NCI-H446 (cell line): ENCODE data around the gene NINJ1.
"Not testable (repeated sequence)": the region's sequence is repeated elsewhere in the genome, so short reads cannot be mapped to it uniquely, and the experiment has no call there.

Source experiments
- DNase-seq, 2 experiments: peaks; one replicate each; lab custom pipeline; 2025; lab: John Stamatoyannopoulos, UW

NINJ1 gene

GRCh38 chr9:93159601-93160471 is 25.8 kb upstream of the NINJ1 start:
- DNase-seq, result peak in 1 of 2 experiments; percentile 61

- DNase-seq, result no peak
Observed at GRCh38 chr9:93156475-93157008, 22.5 kb upstream of the NINJ1 start.

- peak; percentile 51 to 79 for DNase-seq
Observed at GRCh38 chr9:93155716-93156474, 21.8 kb upstream of the NINJ1 start.

- DNase-seq, result peak in 1 of 2 experiments; percentile 38
Observed at GRCh38 chr9:93154293-93154903, 20.3 kb upstream of the NINJ1 start.

- no peak for DNase-seq
Observed at GRCh38 chr9:93151097-93151784, 17.2 kb upstream of the NINJ1 start.

GRCh38 chr9:93149361-93149760 is 15.3 kb upstream of the NINJ1 start:
- DNase-seq, result no peak

- DNase-seq, result no peak
Observed at GRCh38 chr9:93148721-93149120, 14.7 kb upstream of the NINJ1 start.

GRCh38 chr9:93147632-93148031 is 13.6 kb upstream of the NINJ1 start:
- no peak for DNase-seq

- DNase-seq, result not testable (repeated sequence)
Observed at GRCh38 chr9:93146696-93147095, 12.6 kb upstream of the NINJ1 start.

- peak in 1 of 2 experiments; percentile 29 for DNase-seq
Observed at GRCh38 chr9:93143830-93144530, 9.9 kb upstream of the NINJ1 start.

GRCh38 chr9:93141771-93142483 is 7.9 kb upstream of the NINJ1 start:
- DNase-seq, result peak in 1 of 2 experiments; percentile 9

- no peak for DNase-seq
Observed at GRCh38 chr9:93139365-93140182, 5.5 kb upstream of the NINJ1 start.

GRCh38 chr9:93138171-93138764 is 4.2 kb upstream of the NINJ1 start:
- no peak for DNase-seq

- DNase-seq, result no peak
Observed at GRCh38 chr9:93137362-93137761, 3.3 kb upstream of the NINJ1 start.

GRCh38 chr9:93136011-93136440 is 2.0 kb upstream of the NINJ1 start:
- DNase-seq, result peak in 1 of 2 experiments; percentile 6

- no peak for DNase-seq
Observed at GRCh38 chr9:93134740-93135444, 841 bp upstream of the NINJ1 start.

- no peak for DNase-seq
Observed at GRCh38 chr9:93133681-93134014, 403 bp downstream of the NINJ1 start.

GRCh38 chr9:93132946-93133680 is 938 bp downstream of the NINJ1 start:
- no peak for DNase-seq
